ENCODE measurements around the gene ADAMTS1.

GRCh38 chr21:26877018-26877417 is 31.8 kb upstream of the ADAMTS1 start:
- TF ChIP-seq EZH2phosphoT487 (IDR thresholded peaks at IDR 0.05; ENCODE audit: borderline replicate concordance, low read depth, low read length) (no peak), CTCF (conservative IDR thresholded peaks at IDR 0.05; ENCODE audit: low read length) (no peak)
